Peyer's patch (tissue), 4 donors: ENCODE results near the gene SLC7A5. TPM values are rescaled to one million over a fixed set of nuclear protein-coding genes. Genes with fewer than 3 reads are reported as not detected.
"Not testable (repeated sequence)": the region's sequence is repeated elsewhere in the genome, so short reads cannot be mapped to it uniquely, and the experiment has no call there.

ENCODE experiments used
- DNase-seq, 3 donors: peaks; one replicate each; pipeline ENCODE4 v3.0.0-alpha.2; 2017 to 2019
- H3K27ac ChIP-seq, 4 donors: fragments of 200-600 bp; sonication (generic); one replicate each; pipeline ENCODE4 v1.5.1; 2016 to 2019
- H3K27me3 ChIP-seq, 2 donors: fragments of 200-600 bp; sonication (generic); one replicate each; pipeline ENCODE4 v1.5.1; 2019
- H3K36me3 ChIP-seq, 3 donors: fragments of 200-600 bp; sonication (generic); one replicate each; pipeline ENCODE4 v1.5.1; 2016 to 2019
- H3K4me1 ChIP-seq, 4 donors: fragments of 200-600 bp; sonication (generic); one replicate each; pipeline ENCODE4 v1.5.1; 2016 to 2019
- H3K4me3 ChIP-seq, 4 donors: fragments of 200-600 bp; sonication (generic); 1 replicate in 3 of 4; 2 replicates in 1 of 4; pipeline ENCODE4 v1.5.1; 2016 to 2019; ENCODE audit warnings: mild to moderate bottlenecking in 1 of 4
- H3K9me3 ChIP-seq, 4 donors: fragments of 200-600 bp; sonication (generic); one replicate each; pipeline ENCODE4 v1.5.1; 2016 to 2019; ENCODE audit warnings: mild to moderate bottlenecking in 1 of 4
- POLR2A ChIP-seq, 2 donors: fragments of 450-650 bp; IDR thresholded peaks; one replicate each; pipeline ENCODE4 v1.5.1; 2017; ENCODE audit warnings: antibody characterized with exemption in 2 of 2, mild to moderate bottlenecking in 2 of 2, moderate library complexity in 2 of 2
- total RNA-seq, 4 donors: library from RNA; depleted of rRNA; stranded (reverse); fragments of >200 nt; gene quantifications; one replicate each; pipeline ENCODE4 v1.1.0, GENCODE V29; 2016
- TF ChIP-seq, protein P1 (sequence below), 6 experiments: fragments of 450-650 bp in 4 of 6; fragments of 200-600 bp in 2 of 6; sonication (generic) in 1 of 6; IDR thresholded peaks; one replicate each; pipeline ENCODE4 v1.5.1; 2017 to 2019; ENCODE audit warnings: antibody characterized with exemption in 6 of 6, mild to moderate bottlenecking in 3 of 6, moderate library complexity in 1 of 6

The SLC7A5 gene
- 1 to 10 TPM; 3.2 to 4.7 (median 3.9) TPM for total RNA-seq

DNA sequence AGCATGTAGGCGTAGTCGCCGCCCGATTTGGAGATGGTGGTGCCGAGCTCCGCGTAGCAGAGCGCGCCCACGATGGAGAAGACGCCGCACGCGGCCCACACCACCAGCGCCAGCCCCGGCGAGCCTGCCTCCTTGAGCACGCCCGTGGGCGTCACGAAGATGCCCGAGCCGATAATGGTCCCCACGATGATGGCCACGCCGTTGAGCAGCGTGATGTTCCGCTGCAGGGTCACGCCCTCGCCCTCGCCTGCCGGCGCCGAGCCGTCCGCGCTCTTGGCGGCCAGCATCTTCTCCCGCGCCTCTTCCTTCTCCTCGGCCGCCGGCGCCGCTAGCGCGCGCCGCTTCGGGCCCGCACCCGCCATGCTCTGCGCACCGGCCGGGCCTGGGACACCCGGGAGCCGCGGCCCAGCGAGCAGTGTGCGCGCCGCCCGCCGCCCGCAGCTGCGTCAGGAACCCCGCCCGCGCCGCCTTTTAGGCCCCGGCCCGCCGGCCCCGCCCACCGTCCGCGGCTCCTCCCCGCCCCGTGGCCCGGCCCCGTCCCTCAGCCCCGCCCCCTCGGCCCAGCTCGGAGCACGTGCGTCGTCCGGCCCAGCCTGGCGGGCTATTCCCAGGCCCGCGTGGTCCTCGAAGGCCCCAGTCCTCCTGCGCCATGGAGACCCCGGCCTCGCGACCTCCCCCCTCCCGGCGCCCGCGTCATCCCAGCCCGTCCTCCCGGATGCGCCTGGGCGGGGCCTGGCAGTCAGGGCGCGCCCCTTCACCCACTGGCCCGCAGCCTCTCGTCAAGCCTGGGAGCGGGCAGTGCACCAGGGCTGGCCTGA, at the start of gene SLC7A5:
SLC7A5 (minus strand) TSS at position 447 of the 818 bp plus-strand sequence; CDS start at position 362, 85 bp downstream.
- not testable (repeated sequence) for H3K27me3 ChIP-seq, H3K36me3 ChIP-seq, H3K9me3 ChIP-seq
- peak within 1 kb of the TSS; percentile 57 to 82 (median 74) for H3K27ac ChIP-seq
- TF ChIP-seq POLR2A (IDR thresholded peaks at IDR 0.05): peak in 1 of 2 donors; percentile 81
- H3K4me1 ChIP-seq: peaks cover 0 to 30% (median 6%) of the 10 kb centered on the region in 4 donors
- H3K4me3 ChIP-seq: peak within 1 kb of the TSS; percentile 59 to 66 (median 62)
- peak; percentile 85 to 94 (median 89) for DNase-seq

- Histone ChIP-seq H3K27ac (no peak overlapping the region), H3K4me1 (no peaks in the 10 kb centered on the region), H3K27me3 (no peaks in the 10 kb centered on the region), H3K9me3 (no peaks in the 10 kb centered on the region), H3K4me3 (no peak overlapping the region), H3K36me3 (no peaks in the 10 kb centered on the region)
- DNase-seq: no peak
- TF ChIP-seq, protein P1, sequence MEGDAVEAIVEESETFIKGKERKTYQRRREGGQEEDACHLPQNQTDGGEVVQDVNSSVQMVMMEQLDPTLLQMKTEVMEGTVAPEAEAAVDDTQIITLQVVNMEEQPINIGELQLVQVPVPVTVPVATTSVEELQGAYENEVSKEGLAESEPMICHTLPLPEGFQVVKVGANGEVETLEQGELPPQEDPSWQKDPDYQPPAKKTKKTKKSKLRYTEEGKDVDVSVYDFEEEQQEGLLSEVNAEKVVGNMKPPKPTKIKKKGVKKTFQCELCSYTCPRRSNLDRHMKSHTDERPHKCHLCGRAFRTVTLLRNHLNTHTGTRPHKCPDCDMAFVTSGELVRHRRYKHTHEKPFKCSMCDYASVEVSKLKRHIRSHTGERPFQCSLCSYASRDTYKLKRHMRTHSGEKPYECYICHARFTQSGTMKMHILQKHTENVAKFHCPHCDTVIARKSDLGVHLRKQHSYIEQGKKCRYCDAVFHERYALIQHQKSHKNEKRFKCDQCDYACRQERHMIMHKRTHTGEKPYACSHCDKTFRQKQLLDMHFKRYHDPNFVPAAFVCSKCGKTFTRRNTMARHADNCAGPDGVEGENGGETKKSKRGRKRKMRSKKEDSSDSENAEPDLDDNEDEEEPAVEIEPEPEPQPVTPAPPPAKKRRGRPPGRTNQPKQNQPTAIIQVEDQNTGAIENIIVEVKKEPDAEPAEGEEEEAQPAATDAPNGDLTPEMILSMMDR (IDR thresholded peaks at IDR 0.05): no peak
- no peak for TF ChIP-seq POLR2A (IDR thresholded peaks at IDR 0.05)
Observed at GRCh38 chr16:87918338-87918737, 49.0 kb upstream of the SLC7A5 start.

- no peaks in the 10 kb centered on the region for H3K27me3 ChIP-seq
- no peak overlapping the region for H3K4me3 ChIP-seq
- TF ChIP-seq POLR2A (IDR thresholded peaks at IDR 0.05): no peak
- TF ChIP-seq, protein P1 (IDR thresholded peaks at IDR 0.05): no peak
- no peaks in the 10 kb centered on the region for H3K4me1 ChIP-seq
- DNase-seq: no peak
- no peaks in the 10 kb centered on the region for H3K36me3 ChIP-seq
- H3K27ac ChIP-seq: no peak overlapping the region
- no peaks in the 10 kb centered on the region for H3K9me3 ChIP-seq
Observed at GRCh38 chr16:87917503-87917902, 48.2 kb upstream of the SLC7A5 start.

DNA sequence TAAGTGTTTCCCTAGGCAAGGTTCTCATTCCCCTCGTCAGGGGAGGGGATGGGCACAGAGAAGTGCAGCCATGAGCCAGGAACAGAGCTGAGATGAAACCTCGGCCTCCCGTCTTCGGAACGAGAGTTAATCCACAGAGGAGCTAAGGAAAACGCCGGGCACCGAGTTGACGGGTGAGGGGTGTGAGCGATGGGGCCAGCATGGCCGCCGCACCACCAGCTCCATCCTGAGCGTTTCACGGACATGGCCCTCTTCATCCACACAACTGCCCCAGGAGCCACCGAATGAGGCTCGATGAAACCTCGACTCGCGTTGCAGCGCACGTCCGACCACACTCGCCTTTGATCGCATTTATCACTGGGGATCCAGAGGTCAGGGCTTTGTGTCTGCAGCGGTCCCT, 45.5 kb upstream of the SLC7A5 start:
- no peaks in the 10 kb centered on the region for H3K36me3 ChIP-seq
- no peak overlapping the region for H3K27ac ChIP-seq
- H3K4me1 ChIP-seq: no peaks in the 10 kb centered on the region
- TF ChIP-seq POLR2A (IDR thresholded peaks at IDR 0.05): no peak
- TF ChIP-seq, protein P1 (IDR thresholded peaks at IDR 0.05): no peak
- no peaks in the 10 kb centered on the region for H3K9me3 ChIP-seq
- H3K4me3 ChIP-seq: no peak overlapping the region
- H3K27me3 ChIP-seq: no peaks in the 10 kb centered on the region
- DNase-seq: no peak

DNA sequence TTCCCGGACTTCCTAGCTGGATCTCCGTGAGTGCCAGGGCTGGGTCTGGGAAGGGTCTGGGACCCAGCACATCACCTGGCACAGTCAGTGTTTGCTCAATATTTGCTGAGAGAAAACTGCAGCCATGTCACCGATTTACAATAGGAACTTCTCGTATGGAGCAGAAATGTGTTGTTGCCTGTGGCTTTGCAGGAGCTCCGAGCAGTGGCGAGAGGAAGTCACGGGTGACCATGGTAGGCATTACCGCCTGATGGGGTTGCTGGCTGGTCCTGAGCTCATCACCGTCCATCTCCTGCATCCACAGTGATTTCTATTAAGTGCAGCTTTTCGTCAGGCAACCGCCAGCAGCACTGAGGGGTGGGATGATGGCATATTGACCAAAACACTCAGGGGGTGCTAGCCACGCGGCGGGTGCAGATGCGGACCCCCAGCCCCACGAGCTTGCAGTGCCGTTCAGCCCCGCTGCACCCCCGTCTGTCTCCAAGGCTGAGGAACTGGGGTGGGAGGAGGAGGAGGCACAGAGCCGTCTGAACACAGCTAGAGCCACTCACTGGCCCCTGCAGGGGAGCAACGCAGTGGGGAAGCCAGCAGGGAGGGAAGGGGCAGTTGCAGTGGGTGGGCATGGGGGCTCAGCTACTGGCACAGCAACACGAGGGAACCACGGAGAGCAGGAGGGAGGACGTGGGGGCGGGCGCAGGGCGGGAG, 44.9 kb upstream of the SLC7A5 start:
- not testable (repeated sequence) for H3K36me3 ChIP-seq, DNase-seq, H3K9me3 ChIP-seq, H3K4me3 ChIP-seq, H3K4me1 ChIP-seq, H3K27ac ChIP-seq, H3K27me3 ChIP-seq

- DNase-seq, H3K36me3 ChIP-seq, H3K4me3 ChIP-seq, H3K27me3 ChIP-seq, H3K4me1 ChIP-seq, H3K27ac ChIP-seq, H3K9me3 ChIP-seq: not testable (repeated sequence)
Observed at GRCh38 chr16:87912691-87913090, 43.4 kb upstream of the SLC7A5 start.

GRCh38 chr16:87911106-87911763, 41.9 kb upstream of the SLC7A5 start:
- peak overlapping the region in 1 of 4 donors; percentile 17 for H3K27ac ChIP-seq
- not testable (repeated sequence) for H3K4me1 ChIP-seq, H3K27me3 ChIP-seq, H3K9me3 ChIP-seq, H3K36me3 ChIP-seq, H3K4me3 ChIP-seq
- DNase-seq: peak in 1 of 3 donors; percentile 66
